Right ventricle myocardium superior (tissue), 1 donor: ENCODE measurements around the gene NR1I2. TPM values are rescaled to one million over a fixed set of nuclear protein-coding genes. Genes with fewer than 3 reads are reported as not detected.

Experiments used
- ATAC-seq: fragments of 200-7000 bp; cut with Tn5 transposase; one replicate; pipeline ENCODE4 v1.9.1; 2020; ENCODE audit warnings: mild to moderate bottlenecking; ENCODE audit not compliant: poor library complexity
- DNase-seq: peaks from one replicate; pipeline ENCODE4 v3.0.0-alpha.2; 2020
- intact Hi-C: fragments of 100-400 bp; cut with DNase I; formaldehyde crosslinking; loops from one replicate; pipeline ENCODE4 v1.11.2; 2022
- total RNA-seq: library from RNA; stranded (reverse); fragmentation: NEBNext Ultra II Directional; extraction: Animal tissue kit (Norgen Biotek cat#: 25700); gene quantifications from one replicate; pipeline ENCODE4 v1.2.1, GENCODE V29; 2021
- donor health status: DM: no; HTN: yes; CAD: no; lungs with severe emphysema.

Gene NR1I2
- total RNA-seq, 1 donor from 2014 or later: 0.11 TPM

GRCh38 chr3:119812491-119813058 lies 30.7 kb downstream of the NR1I2 start:
- DNase-seq (peak; percentile 74), ATAC-seq (peak; percentile 84)
- intact Hi-C loops: no loop called here

GRCh38 chr3:119815716-119816115 lies 33.8 kb downstream of the NR1I2 start:
- intact Hi-C loops: no loop called here
- no peak for DNase-seq
- ATAC-seq: no peak

GRCh38 chr3:119817071-119817470 lies 35.2 kb downstream of the NR1I2 start:
- ATAC-seq (peak; percentile 77), DNase-seq (peak; percentile 62)
- intact Hi-C loops: no loop called here

GRCh38 chr3:119817583-119818363 lies 35.9 kb downstream of the NR1I2 start:
- DNase-seq (no peak), ATAC-seq (no peak)
- intact Hi-C loops: no loop called here

- intact Hi-C loops: no loop called here
- DNase-seq (no peak), ATAC-seq (no peak)
These were observed 37.0 kb downstream of the NR1I2 start for GRCh38 chr3:119818937-119819336.

GRCh38 chr3:119819806-119820205 lies 37.9 kb downstream of the NR1I2 start:
- intact Hi-C loops: no loop called here
- ATAC-seq (no peak), DNase-seq (no peak)

GRCh38 chr3:119825820-119826219 lies 43.9 kb downstream of the NR1I2 start:
- peak; percentile 25 for ATAC-seq
- no peak for DNase-seq
- intact Hi-C loops: no loop called here

- ATAC-seq: no peak
- intact Hi-C loops: no loop called here
- no peak for DNase-seq
These were observed 45.1 kb downstream of the NR1I2 start for GRCh38 chr3:119826711-119827608.

- no peak for ATAC-seq
- intact Hi-C loops: no loop called here
- DNase-seq: no peak
These were observed 47.5 kb downstream of the NR1I2 start for GRCh38 chr3:119829420-119829819.

GRCh38 chr3:119831022-119831421 lies 49.1 kb downstream of the NR1I2 start:
- DNase-seq: no peak
- intact Hi-C loops: no loop called here
- no peak for ATAC-seq

- intact Hi-C loops: no loop called here
- DNase-seq (no peak), ATAC-seq (no peak)
These were observed 50.1 kb downstream of the NR1I2 start for GRCh38 chr3:119831941-119832371.

GRCh38 chr3:119834754-119835370 lies 53.0 kb downstream of the NR1I2 start:
- intact Hi-C loops: no loop called here
- DNase-seq (no peak), ATAC-seq (no peak)

- no peak for DNase-seq
- no peak for ATAC-seq
- intact Hi-C loops: no loop called here
These were observed 53.7 kb downstream of the NR1I2 start for GRCh38 chr3:119835556-119835955.

GRCh38 chr3:119841808-119842471 lies 60.0 kb downstream of the NR1I2 start:
- DNase-seq (no peak), ATAC-seq (peak; percentile 46)
- intact Hi-C loops: no loop called here

GRCh38 chr3:119849126-119849525 lies 67.2 kb downstream of the NR1I2 start:
- no peak for ATAC-seq
- DNase-seq: no peak
- intact Hi-C loops: no loop called here

- ATAC-seq: no peak
- no peak for DNase-seq
- intact Hi-C loops: no loop called here
These were observed 74.8 kb downstream of the NR1I2 start for GRCh38 chr3:119856695-119857094.

- ATAC-seq (no peak), DNase-seq (no peak)
- intact Hi-C loops: no loop called here
These were observed 77.1 kb downstream of the NR1I2 start for GRCh38 chr3:119858957-119859356.

GRCh38 chr3:119859728-119860127 lies 77.8 kb downstream of the NR1I2 start:
- intact Hi-C loops: no loop called here
- DNase-seq (no peak), ATAC-seq (peak; percentile 65)

GRCh38 chr3:119861681-119862080 lies 79.8 kb downstream of the NR1I2 start:
- no peak for DNase-seq
- intact Hi-C loops: no loop called here
- ATAC-seq: no peak
